A549 treated with AZD2906 at 1 μM for 4 hours (cell line): ENCODE measurements around the gene CNKSR1. TPM values are rescaled to one million over a fixed set of nuclear protein-coding genes. Genes with fewer than 3 reads are reported as not detected.

Source experiments
- total RNA-seq: library from RNA; stranded (reverse); fragments of 200-300 nt; extraction: Qiagen RNA extraction; gene quantifications from 5 replicates; pipeline ENCODE4 v1.2.3, GENCODE V29; 2022

The CNKSR1 gene, protein sequence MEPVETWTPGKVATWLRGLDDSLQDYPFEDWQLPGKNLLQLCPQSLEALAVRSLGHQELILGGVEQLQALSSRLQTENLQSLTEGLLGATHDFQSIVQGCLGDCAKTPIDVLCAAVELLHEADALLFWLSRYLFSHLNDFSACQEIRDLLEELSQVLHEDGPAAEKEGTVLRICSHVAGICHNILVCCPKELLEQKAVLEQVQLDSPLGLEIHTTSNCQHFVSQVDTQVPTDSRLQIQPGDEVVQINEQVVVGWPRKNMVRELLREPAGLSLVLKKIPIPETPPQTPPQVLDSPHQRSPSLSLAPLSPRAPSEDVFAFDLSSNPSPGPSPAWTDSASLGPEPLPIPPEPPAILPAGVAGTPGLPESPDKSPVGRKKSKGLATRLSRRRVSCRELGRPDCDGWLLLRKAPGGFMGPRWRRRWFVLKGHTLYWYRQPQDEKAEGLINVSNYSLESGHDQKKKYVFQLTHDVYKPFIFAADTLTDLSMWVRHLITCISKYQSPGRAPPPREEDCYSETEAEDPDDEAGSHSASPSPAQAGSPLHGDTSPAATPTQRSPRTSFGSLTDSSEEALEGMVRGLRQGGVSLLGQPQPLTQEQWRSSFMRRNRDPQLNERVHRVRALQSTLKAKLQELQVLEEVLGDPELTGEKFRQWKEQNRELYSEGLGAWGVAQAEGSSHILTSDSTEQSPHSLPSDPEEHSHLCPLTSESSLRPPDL
- total RNA-seq: 0.04 to 0.39 TPM (median 0.31 TPM) in 5 replicates

DNA sequence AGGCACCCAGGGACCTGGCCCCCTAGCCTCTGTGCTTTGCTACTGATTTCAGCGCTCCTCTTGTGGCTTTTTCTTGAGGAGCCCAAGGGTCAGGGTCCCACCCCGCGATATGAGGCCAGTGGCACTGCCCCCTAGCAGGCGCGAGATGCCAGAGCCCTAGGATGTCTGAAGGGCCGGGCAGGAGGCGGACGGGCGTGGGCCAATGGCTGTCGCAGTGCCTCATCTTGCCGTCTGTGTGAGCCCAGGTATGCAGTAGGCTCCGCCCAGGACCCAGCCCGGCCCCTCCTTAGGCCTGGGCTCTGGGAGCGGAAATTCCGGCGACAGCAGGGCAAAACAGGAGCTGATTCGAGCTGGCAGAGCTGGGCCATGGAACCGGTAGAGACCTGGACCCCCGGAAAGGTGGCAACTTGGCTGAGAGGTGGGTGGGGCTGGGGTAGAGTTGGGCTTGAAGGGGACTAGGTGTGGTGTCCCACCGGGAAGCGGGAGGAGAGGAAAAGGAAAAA is at the start of gene CNKSR1:
Gene CNKSR1, plus strand, starts transcription at position 310 of the 503 bp plus-strand sequence. Its CDS starts 57 bp downstream, at position 367.

DNA sequence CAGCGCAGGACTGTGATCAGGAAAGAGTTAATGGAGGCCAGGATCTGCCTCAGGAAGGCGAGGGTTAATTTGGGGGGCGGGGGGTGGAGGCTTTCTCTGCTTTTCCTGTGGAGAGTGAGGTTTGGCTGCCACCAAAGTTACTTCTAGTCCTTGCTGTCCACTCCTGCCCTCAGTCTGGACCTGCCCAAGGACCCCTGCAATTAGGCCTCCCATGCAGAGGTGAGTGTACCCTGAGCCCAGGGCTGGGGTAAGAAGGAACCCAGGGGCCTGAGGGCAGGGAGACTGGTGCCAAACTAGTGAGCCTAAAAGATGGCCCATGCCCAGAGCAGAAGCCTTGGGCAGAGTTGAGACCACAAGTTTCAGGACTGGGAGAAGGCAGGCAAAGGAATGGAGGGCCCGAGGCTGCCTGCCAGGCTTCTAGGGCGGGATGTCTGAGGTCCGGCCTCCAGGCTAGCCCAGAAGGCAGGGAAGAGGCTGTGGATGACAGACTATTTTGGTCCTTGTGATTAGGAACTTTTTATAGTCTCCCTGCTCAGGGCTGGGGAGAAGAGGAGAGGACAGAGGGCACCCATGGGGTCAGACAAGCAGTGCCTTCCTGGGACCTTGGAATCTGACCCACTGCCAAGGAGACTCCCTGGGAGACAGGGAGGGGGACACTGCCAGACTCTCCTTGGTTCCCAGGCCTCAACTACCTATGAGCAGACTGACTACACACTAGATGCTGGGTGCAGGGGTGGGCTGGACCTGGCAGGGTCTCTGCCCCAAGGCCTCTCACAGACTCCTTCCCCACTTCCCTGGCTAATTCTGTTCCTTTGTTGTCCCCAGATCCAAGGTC is 18.2 kb upstream of the CNKSR1 start, which contains the start of gene FAM110D:
Gene FAM110D, plus strand, starts transcription at position 172 of the 835 bp plus-strand sequence. CDS start 2,213 bp downstream, outside the sequence.

DNA sequence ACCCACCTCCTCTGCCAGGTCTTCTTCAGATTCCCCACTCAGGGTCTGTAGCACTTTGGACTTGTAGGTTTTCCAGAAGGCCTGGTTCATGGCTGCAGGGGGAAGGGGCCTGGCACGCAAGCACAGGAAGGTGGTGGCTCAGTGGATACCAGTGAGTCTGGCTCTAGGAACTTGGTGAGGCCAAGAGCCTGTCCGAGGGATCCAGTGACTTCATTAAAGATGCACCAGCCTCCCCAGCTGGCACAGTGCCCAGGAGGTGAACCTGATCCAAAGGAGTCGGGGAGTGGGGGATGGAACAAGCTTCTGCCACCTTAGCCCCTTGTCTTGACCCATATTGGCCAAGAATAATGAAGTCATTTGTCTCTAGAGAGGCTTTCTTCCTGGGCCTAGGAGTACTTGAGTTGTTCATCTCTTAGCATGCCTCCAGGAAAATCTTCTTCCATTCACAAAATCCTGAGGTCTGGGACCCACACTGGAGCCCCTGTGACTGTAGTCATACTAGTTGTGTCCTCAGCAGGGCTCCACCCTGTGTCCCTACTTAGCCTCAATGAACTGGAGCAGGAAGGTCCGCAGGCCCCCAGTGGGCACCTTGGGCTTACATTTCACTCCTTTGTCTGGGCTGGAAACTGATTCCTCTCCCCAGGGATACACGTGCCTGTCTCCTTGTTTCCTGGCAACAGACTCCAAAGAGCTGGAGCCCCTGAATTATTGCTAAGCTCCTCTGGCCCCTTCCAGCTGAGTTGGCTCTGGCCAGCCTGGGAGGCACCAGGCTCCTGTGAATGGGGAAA is 8.7 kb upstream of the CNKSR1 start, which contains the start of gene C1orf232:
Gene C1orf232, minus strand, starts transcription at position 554 of the 788 bp plus-strand sequence. Its CDS starts 464 bp downstream, at position 90.

DNA sequence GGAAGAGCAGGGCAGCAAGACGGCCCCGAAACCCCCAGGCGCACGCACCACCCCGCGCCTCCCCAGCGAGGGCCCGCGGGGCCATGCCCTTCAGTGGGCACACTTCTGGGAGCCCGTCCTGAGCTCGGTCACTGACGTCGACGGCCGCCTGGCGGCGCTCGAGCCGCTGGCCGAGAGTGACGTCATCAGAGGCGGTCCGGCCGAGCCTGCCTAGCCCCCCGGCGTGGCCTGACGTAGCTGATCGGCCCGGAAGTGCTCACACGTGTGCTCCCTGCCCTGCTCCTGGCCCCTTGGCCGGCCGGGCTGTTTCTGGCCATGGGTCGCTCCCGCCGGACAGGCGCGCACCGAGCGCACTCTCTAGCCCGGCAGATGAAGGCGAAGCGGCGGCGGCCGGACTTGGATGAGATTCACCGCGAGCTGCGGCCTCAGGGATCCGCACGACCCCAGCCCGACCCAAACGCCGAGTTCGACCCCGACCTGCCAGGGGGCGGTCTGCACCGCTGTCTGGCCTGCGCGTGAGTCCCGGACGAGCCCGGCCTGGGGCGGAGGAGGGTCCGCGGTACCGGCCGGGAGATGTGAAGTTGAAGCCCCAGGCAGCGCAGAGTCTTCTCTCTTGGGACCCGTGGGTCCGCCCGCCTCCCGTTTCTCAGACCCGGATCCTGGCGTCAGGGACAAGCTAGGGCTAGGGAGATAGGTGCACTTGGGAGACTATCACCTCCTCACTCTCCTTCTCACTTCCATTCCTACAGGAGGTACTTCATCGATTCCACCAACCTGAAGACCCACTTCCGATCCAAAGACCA is 7.4 kb upstream of the CNKSR1 start, which contains the start of gene ZNF593:
Gene ZNF593, plus strand, starts transcription at position 240 of the 803 bp plus-strand sequence. Its CDS starts 76 bp downstream, at position 316.

DNA sequence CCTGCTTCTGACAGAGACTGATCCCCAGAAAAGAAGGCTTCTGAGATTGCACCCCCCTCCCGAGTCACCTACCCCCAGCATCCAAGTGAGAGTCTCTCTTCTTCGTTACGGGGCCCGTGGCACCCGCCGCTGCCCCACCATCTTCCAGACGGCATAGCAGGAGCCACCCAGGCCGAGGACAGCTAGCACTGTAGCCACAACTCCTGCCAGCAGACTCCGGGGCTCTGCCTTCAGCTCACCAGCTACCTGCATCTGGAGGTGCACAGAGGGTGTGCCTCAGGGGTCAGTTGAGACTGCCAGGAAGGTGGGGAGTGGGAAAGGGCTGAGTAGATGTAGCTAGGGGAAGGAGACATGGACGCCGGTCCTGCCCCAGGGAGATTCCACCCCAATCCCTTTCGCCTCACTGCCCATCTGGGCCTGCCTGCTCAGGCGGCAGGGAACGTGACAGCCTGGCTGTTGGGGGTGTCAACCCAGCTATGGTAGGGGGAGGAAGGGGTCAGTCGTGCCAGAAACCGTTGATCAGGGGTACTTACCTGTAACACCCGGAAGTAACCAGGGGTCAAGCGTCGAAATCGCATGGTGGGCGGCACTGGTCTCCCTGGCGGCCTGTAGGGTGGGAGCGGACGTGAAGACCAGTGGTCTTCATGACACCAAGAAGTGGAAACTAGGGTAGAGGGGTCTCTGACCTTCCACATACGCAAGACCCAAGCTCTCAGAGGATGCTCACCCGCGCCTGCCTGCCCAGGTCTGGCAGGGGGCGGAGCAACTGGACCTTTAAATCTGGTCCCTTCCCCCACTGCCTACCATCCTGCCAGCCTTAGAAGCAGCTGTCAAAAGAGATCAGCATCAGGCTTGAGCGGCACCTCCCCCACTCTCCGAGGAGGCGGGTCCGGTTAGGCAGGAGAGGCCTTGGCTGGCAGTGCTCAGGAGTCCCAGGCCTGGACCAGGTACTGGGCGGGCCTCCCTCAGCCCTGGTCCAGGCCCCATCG is 5.9 kb upstream of the CNKSR1 start, which contains the start of gene ZNF593OS:
Gene ZNF593OS, minus strand, starts transcription at position 749 of the 989 bp plus-strand sequence. Its CDS starts 171 bp downstream, at position 578.

DNA sequence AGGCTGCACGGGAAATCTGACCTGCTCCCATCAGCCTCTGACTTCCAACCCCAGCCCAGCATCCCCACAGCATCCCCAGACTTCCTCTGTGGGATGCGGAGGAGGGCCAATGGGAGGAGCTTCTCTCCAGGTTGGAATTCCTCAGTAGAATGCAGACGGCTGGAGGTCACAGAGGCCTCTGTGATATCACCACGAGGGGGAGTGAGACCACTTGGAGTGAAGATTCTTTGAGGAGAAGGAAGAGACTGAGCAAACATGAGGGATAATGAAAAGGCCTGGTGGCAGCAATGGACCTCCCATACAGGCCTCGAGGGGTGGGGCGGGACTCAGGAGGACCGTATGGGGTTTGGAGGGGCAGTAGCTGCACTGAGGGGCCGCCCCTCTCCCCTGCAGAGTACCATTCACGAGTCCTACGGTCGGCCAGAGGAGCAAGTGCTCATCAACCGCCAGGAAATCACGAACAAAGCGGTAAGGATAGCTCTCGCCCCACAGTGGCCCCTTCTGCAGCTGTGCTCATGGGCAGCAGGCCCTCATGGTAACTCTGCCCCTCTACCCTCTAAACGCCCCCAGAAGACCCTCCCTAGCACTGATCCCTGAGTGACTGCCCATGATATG is 13.2 kb downstream of the CNKSR1 start, which contains the start of gene CATSPER4:
Gene CATSPER4, plus strand, starts transcription at position 230 of the 615 bp plus-strand sequence. Its CDS starts 26 bp downstream, at position 256.

DNA sequence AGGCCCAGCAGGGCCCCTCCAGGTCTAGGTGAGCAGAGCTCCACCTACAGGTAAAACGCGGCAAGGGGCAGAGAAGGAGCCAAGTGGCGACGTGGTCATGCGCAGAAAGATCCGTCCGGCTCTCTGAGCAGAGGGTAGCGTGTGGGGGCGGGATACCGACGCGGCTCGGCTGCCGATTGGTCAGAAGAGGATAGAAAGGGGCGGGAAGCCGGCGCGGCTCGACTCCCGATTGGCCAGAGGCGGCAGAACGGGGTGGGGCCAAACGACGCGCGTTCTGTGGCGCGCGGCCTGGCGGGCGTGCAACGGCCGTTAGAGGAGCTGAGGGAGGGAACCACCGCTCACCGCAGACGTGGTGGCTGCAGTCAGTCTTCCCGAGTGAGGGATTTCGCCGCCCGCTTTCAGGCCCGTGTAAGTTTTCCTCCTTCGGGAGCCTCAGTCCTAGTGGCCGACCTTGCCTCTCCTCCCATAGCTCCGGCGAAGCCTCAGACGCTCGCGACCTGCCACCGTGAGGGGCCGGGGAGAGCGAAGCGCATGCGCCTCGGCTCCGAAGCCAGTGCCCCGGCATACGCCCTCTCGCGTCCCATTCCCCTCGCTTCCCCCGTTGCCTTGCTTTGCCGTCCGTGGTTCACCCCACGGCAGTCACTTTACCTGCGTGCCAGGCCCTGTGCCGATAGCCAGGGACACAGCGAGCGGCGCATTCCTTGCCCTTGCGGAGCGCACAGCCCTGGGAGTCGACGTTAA is 56.8 kb downstream of the CNKSR1 start, which contains the start of gene CEP85:
Gene CEP85, plus strand, starts transcription at position 298 of the 741 bp plus-strand sequence. CDS start 5,584 bp downstream, outside the sequence.

Other genes starting within 250 kb of the CNKSR1 start
- 7.2 to 8.3 TPM (median 8.0 TPM) in 5 replicates for gene PAFAH2, start 179.4 kb upstream of the CNKSR1 start, total RNA-seq
- 0.01 to 0.02 TPM in 2 of 5 replicates, not detected in the others for gene EXTL1, start 155.7 kb upstream of the CNKSR1 start, total RNA-seq
- 0.26 to 0.70 TPM (median 0.38 TPM) in 5 replicates for gene SLC30A2, start 131.4 kb upstream of the CNKSR1 start, total RNA-seq
- 1.8 to 2.9 TPM (median 2.3 TPM) in 5 replicates for gene TRIM63, start 109.9 kb upstream of the CNKSR1 start, total RNA-seq
- gene PDIK1L, start 65.7 kb upstream of the CNKSR1 start, total RNA-seq: 1.7 to 2.4 TPM (median 1.9 TPM) in 5 replicates
- gene FAM110D, start 18.4 kb upstream of the CNKSR1 start, total RNA-seq: 0.03 to 0.07 TPM (median 0.03 TPM) in 3 of 5 replicates, not detected in the others
- not detected in 5 replicates for gene C1orf232, start 8.5 kb upstream of the CNKSR1 start, total RNA-seq
- gene ZNF593, start 7.6 kb upstream of the CNKSR1 start, total RNA-seq: 51.7 to 70.4 TPM (median 65.4 TPM) in 5 replicates
- gene ZNF593OS, start 5.7 kb upstream of the CNKSR1 start, total RNA-seq: 0.18 to 0.28 TPM in 2 of 5 replicates, not detected in the others
- gene CATSPER4, start 13.1 kb downstream of the CNKSR1 start, total RNA-seq: not detected in 5 replicates
- gene CEP85, start 56.7 kb downstream of the CNKSR1 start, total RNA-seq: 10.9 to 13.1 TPM (median 12.7 TPM) in 5 replicates
- gene SH3BGRL3, start 102.6 kb downstream of the CNKSR1 start, total RNA-seq: 108 to 151 TPM (median 140 TPM) in 5 replicates
- gene UBXN11, start 129.1 kb downstream of the CNKSR1 start, total RNA-seq: 11.1 to 16.2 TPM (median 14.7 TPM) in 5 replicates
- gene CD52, start 140.5 kb downstream of the CNKSR1 start, total RNA-seq: not detected in 5 replicates
- 1.4 to 2.7 TPM (median 1.6 TPM) in 5 replicates for gene CRYBG2, start 176.6 kb downstream of the CNKSR1 start, total RNA-seq
- gene ZNF683, start 195.3 kb downstream of the CNKSR1 start, total RNA-seq: not detected in 5 replicates
- gene LIN28A, start 233.3 kb downstream of the CNKSR1 start, total RNA-seq: 0.02 TPM in 1 of 5 replicates, not detected in the others